IMR-90 (cell line): Measurements from ENCODE around the gene CORO7. TPM values are rescaled to one million over a fixed set of nuclear protein-coding genes. Genes with fewer than 3 reads are reported as not detected.

Experiments
- ATAC-seq: fragments of 200-7000 bp; cut with Tn5 transposase; 2 replicates; pipeline ENCODE4 v1.9.1; 2020; ENCODE audit warnings: low read depth, mild to moderate bottlenecking, moderate library complexity
- BruUV-seq: library from RNA; stranded (reverse); fragments of 400-500 nt; replicated peaks from 2 replicates; lab custom pipeline; 2021; lab: Mats Ljungman, UMichigan
- CTCF ChIA-PET: fragments of 300-600 bp; formaldehyde crosslinking; extraction: SDS; loops from one replicate; lab custom pipeline; 2021; ENCODE audit warnings: antibody characterized with exemption; lab: Yijun Ruan, JAX
- POLR2A ChIA-PET: fragments of 300-600 bp; sonication (Branson Sonifier 250); formaldehyde crosslinking; loops from one replicate; lab custom pipeline; 2022; ENCODE audit warnings: antibody characterized with exemption; ENCODE audit not compliant: unreplicated experiment; lab: Charles Lee
- DNase-seq: peaks from one replicate; pipeline ENCODE4 v3.0.0; 2013
- H2AFZ ChIP-seq: replicated peaks from 2 replicates; pipeline ENCODE3; 2013; ENCODE audit warnings: low read length, mild to moderate bottlenecking; ENCODE audit not compliant: poor library complexity
- H2AK5ac ChIP-seq: 2 replicates; pipeline ENCODE4 v1.6.1; 2013; ENCODE audit warnings: low read depth, low read length, inconsistent platforms
- H2AK9ac ChIP-seq: replicated peaks from 2 replicates; pipeline ENCODE3; 2013; ENCODE audit warnings: mild to moderate bottlenecking, low read depth, low read length, moderate library complexity; ENCODE audit not compliant: poor library complexity
- H2BK120ac ChIP-seq: 2 replicates; pipeline ENCODE4 v1.6.1; 2013; ENCODE audit warnings: low read depth, low read length, inconsistent platforms
- H2BK15ac ChIP-seq: 3 replicates; pipeline ENCODE4 v1.6.1; 2013; ENCODE audit warnings: low read depth, low read length, inconsistent platforms
- H2BK20ac ChIP-seq: 2 replicates; pipeline ENCODE4 v1.6.1; 2013; ENCODE audit warnings: low read depth, mild to moderate bottlenecking, inconsistent platforms, low read length, moderate library complexity
- H2BK5ac ChIP-seq: 2 replicates; pipeline ENCODE4 v1.6.1; 2013; ENCODE audit warnings: mild to moderate bottlenecking, low read depth, low read length, inconsistent platforms; ENCODE audit not compliant: poor library complexity, severe bottlenecking
- H3K14ac ChIP-seq: replicated peaks from 2 replicates; pipeline ENCODE4 v1.6.1; 2013; ENCODE audit warnings: low read depth, low read length, inconsistent platforms
- H3K18ac ChIP-seq: 2 replicates; pipeline ENCODE4 v1.6.1; 2013; ENCODE audit warnings: low read depth, low read length, control low read depth
- H3K23ac ChIP-seq: 2 replicates; pipeline ENCODE4 v1.6.1; 2013; ENCODE audit warnings: low read depth, low read length, inconsistent platforms
- H3K27ac ChIP-seq: 2 replicates; pipeline ENCODE4 v1.5.1; 2013; ENCODE audit warnings: mild to moderate bottlenecking, control low read depth, low read length; ENCODE audit not compliant: insufficient read depth
- H3K27me3 ChIP-seq: 2 replicates; pipeline ENCODE4 v1.6.1; 2013; ENCODE audit warnings: low read length; ENCODE audit not compliant: control insufficient read depth, insufficient read depth
- H3K36me3 ChIP-seq: 2 replicates; pipeline ENCODE4 v1.6.1; 2013; ENCODE audit warnings: low read length, mixed read lengths; ENCODE audit not compliant: control insufficient read depth, insufficient read depth
- H3K4ac ChIP-seq: 2 replicates; pipeline ENCODE4 v1.6.1; 2013; ENCODE audit warnings: low read depth, low read length, inconsistent platforms
- H3K4me1 ChIP-seq: 2 replicates; pipeline ENCODE4 v1.6.1; 2013; ENCODE audit warnings: low read length, mixed read lengths; ENCODE audit not compliant: control insufficient read depth, insufficient read depth
- H3K4me2 ChIP-seq: 2 replicates; pipeline ENCODE4 v1.6.1; 2013; ENCODE audit warnings: low read depth, mild to moderate bottlenecking, control low read depth, low read length, moderate library complexity
- H3K4me3 ChIP-seq: 2 replicates; pipeline ENCODE4 v1.5.1; 2013; ENCODE audit warnings: low read depth, mild to moderate bottlenecking, control low read depth, low read length, moderate library complexity; ENCODE audit not compliant: insufficient read depth
- H3K56ac ChIP-seq: 2 replicates; pipeline ENCODE4 v1.6.1; 2013; ENCODE audit warnings: low read length, inconsistent platforms; ENCODE audit not compliant: insufficient read depth; ENCODE audit errors: extremely low read depth
- H3K79me1 ChIP-seq, 2 experiments: 2 replicates each; pipeline ENCODE4 v1.6.1; 2013; ENCODE audit warnings: low read length in 2 of 2, inconsistent platforms in 1 of 2, low read depth in 1 of 2
- H3K9ac ChIP-seq: 2 replicates; pipeline ENCODE4 v1.6.1; 2013; ENCODE audit warnings: low read depth, low read length, control low read depth
- H3K9me1 ChIP-seq: 2 replicates; pipeline ENCODE4 v1.6.1; 2013; ENCODE audit warnings: low read length, inconsistent platforms; ENCODE audit not compliant: insufficient read depth
- H3K9me3 ChIP-seq: 2 replicates; pipeline ENCODE4 v1.6.1; 2013; ENCODE audit warnings: low read length; ENCODE audit not compliant: control insufficient read depth, insufficient read depth
- H4K20me1 ChIP-seq: 2 replicates; pipeline ENCODE4 v1.6.1; 2013; ENCODE audit warnings: low read length, inconsistent platforms; ENCODE audit not compliant: insufficient read depth
- H4K5ac ChIP-seq: 2 replicates; pipeline ENCODE4 v1.6.1; 2013; ENCODE audit warnings: mild to moderate bottlenecking, low read depth, low read length, control low read depth
- H4K8ac ChIP-seq, 2 experiments: 2 replicates each; pipeline ENCODE4 v1.6.1; 2013; ENCODE audit warnings: low read depth in 2 of 2, low read length in 2 of 2, control low read depth in 1 of 2, inconsistent platforms in 1 of 2
- H4K91ac ChIP-seq: 2 replicates; pipeline ENCODE4 v1.6.1; 2013; ENCODE audit warnings: low read depth, low read length, inconsistent platforms; ENCODE audit not compliant: insufficient read depth
- MAZ ChIP-seq: IDR thresholded peaks from 2 replicates; pipeline ENCODE4 v1.6.1; 2012; ENCODE audit warnings: low read depth, mild to moderate bottlenecking, low read length, improper control_type of control experiment, moderate library complexity, borderline replicate concordance
- WGBS, 2 experiments: methylation state at CpG; one replicate each; pipeline versions ENCODE4 v1.1.5 to v1.1.7; 2013; ENCODE audit warnings: missing lambda C conversion rate in 2 of 2; ENCODE audit not compliant: insufficient read length in 1 of 2; ENCODE audit errors: extremely low coverage in 2 of 2; 5-methylcytosine and 5-hydroxymethylcytosine counted together
- dilution Hi-C: fragments of 300-500 bp; cut with HindIII; formaldehyde crosslinking; loops from one replicate; pipeline ENCODE4 v1.14.3; 2018; ENCODE audit warnings: low sequenced_read_pairs; ENCODE audit not compliant: unreplicated experiment
- in situ Hi-C: fragments of 300-500 bp; cut with MboI; formaldehyde crosslinking; loops from 3 replicates; pipeline ENCODE4 v1.14.3; 2019; ENCODE audit warnings: low sequenced_read_pairs, inconsistent platforms, mixed read lengths
- intact Hi-C: fragments of 100-400 bp; cut with micrococcal nuclease; formaldehyde crosslinking; loops from 2 replicates; pipeline ENCODE4 v1.10.0; 2022
- polyA plus RNA-seq, 3 experiments: library from polyadenylated mRNA; depleted of rRNA; stranded (reverse); fragments of >200 nt; gene quantifications; 2 replicates each; pipeline ENCODE4 v1.2.3, GENCODE V29; 2012; ENCODE audit warnings: low replicate concordance in 1 of 3
- total RNA-seq: library from RNA; depleted of rRNA; stranded (reverse); fragments of >200 nt; gene quantifications from 2 replicates; pipeline ENCODE4 v1.2.3, GENCODE V29; 2012

CORO7 gene
- total and polyA plus RNA-seq, 2 of the 4 experiments (the other 2 are of a cell fraction), result 6.3 to 26.7 TPM

DNA sequence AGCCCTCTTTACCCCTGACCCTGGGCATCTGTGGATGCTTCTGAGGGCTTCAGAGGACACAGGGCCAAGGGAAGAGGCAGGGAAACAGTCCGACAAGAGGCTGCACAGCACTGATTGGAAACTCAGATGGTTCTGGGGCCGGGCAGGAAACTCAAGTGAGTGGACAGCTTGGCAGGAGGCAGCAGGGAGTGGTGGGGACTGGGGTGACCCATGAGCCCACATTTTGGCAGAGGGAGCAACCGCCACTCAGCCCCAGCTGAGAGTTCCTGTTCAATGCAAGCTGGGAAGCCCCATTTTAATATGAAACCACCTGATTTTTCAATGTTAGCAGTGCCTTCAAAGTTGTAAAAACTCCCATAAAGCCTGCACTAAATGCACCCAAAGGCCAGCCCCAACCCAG, 46.2 kb downstream of the CORO7 start:
- Histone ChIP-seq H2AK9ac (peak overlapping the region; percentile 96), H3K36me3 (peaks cover under 1% of the 10 kb centered on the region; the same call in 1 of the 2 replicates), H3K4me1 (peaks cover 32% of the 10 kb centered on the region), H4K20me1 (peaks cover 43% of the 10 kb centered on the region), H3K18ac (peak overlapping the region; percentile 44), H3K9me1 (peaks cover 26% of the 10 kb centered on the region), H2AFZ (peak overlapping the region; percentile 60), H3K4me3 (no peak overlapping the region), H3K4ac (peak overlapping the region; percentile 95), H3K9ac (peak overlapping the region; percentile 11), H3K56ac (peak overlapping the region; percentile 42; the same call in 1 of the 2 replicates), H2BK15ac (peak overlapping the region; percentile 64; the same call in 2 of the 3 replicates), H2BK20ac (peak overlapping the region; percentile 86), H2BK5ac (peak overlapping the region; percentile 91), H4K5ac (peak overlapping the region; percentile 23), H3K79me1 (peaks cover 4 to 52% of the 10 kb centered on the region in 2 experiments; a peak in 3 of 4 replicates), H3K27me3 (no peaks in the 10 kb centered on the region), H3K14ac (peak overlapping the region; percentile 69), H3K23ac (peak overlapping the region; percentile 76; the same call in 1 of the 2 replicates), H3K27ac (peak overlapping the region; percentile 69), H2AK5ac (peak overlapping the region; percentile 81), H2BK120ac (peak overlapping the region; percentile 90), H4K8ac (peak overlapping the region; percentile 3 to 87; a peak in 2 of 4 replicates), H3K9me3 (no peaks in the 10 kb centered on the region), H4K91ac (peak overlapping the region; percentile 95), H3K4me2 (peak overlapping the region; percentile 17; the same call in 1 of the 2 replicates)
- TF ChIP-seq MAZ, result no peak
- intact Hi-C loops (no loop called here), dilution Hi-C loops (no loop called here), in situ Hi-C loops (no loop called here)
- BruUV-seq, result no TSS peak
- CTCF ChIA-PET, result interaction anchor here (0.5 to 1.9 kb wide), 3 partner anchors 24 to 40 kb away, joined by 3 to 8 read pairs (median 3); no protein-coding TSS in a partner anchor
- 86% methylated on average over 3 of the region's 3 CpGs; no CpG with 5 or more reads in 1 of the 2 experiments for WGBS, 2 experiments
- POLR2A ChIA-PET, result no interaction called here
- ATAC-seq, result no peak
- DNase-seq, result no peak
